GM12874 (cell line): ENCODE measurements around the gene NPHP4.
A peak's percentile ranks its signal among the peaks of the same experiment; 100 is the strongest.

Experiments used
- CTCF ChIP-seq: IDR thresholded peaks from 2 replicates; pipeline ENCODE4 v1.5.1; 2011; ENCODE audit warnings: low read depth, mild to moderate bottlenecking, control low read depth, low read length, moderate library complexity; ENCODE audit not compliant: insufficient read depth

The NPHP4 gene

GRCh38 chr1:5994713-5995621 lies 2.7 kb upstream of the NPHP4 start:
- TF ChIP-seq CTCF, result 0 out of 2 replicates have a peak, but pooled peaks have one; percentile 14

- TF ChIP-seq CTCF, result no peak
Measured at GRCh38 chr1:5993556-5994491, 1.6 kb upstream of the NPHP4 start.

- TF ChIP-seq CTCF, result no peak
Measured at GRCh38 chr1:5992814-5993555, 760 bp upstream of the NPHP4 start.

GRCh38 chr1:5991381-5992025 lies 722 bp downstream of the NPHP4 start:
- TF ChIP-seq CTCF, result no peak

GRCh38 chr1:5990913-5991312 lies 1.3 kb downstream of the NPHP4 start:
- TF ChIP-seq CTCF, result no peak

GRCh38 chr1:5989731-5990271 lies 2.4 kb downstream of the NPHP4 start:
- TF ChIP-seq CTCF, result no peak
